ENCODE measurements around the gene HOXD10. TPM values are rescaled to one million over a fixed set of nuclear protein-coding genes. Genes with fewer than 3 reads are reported as not detected.

Gene HOXD10
- total and polyA plus RNA-seq, 12 donors: not detected

DNA sequence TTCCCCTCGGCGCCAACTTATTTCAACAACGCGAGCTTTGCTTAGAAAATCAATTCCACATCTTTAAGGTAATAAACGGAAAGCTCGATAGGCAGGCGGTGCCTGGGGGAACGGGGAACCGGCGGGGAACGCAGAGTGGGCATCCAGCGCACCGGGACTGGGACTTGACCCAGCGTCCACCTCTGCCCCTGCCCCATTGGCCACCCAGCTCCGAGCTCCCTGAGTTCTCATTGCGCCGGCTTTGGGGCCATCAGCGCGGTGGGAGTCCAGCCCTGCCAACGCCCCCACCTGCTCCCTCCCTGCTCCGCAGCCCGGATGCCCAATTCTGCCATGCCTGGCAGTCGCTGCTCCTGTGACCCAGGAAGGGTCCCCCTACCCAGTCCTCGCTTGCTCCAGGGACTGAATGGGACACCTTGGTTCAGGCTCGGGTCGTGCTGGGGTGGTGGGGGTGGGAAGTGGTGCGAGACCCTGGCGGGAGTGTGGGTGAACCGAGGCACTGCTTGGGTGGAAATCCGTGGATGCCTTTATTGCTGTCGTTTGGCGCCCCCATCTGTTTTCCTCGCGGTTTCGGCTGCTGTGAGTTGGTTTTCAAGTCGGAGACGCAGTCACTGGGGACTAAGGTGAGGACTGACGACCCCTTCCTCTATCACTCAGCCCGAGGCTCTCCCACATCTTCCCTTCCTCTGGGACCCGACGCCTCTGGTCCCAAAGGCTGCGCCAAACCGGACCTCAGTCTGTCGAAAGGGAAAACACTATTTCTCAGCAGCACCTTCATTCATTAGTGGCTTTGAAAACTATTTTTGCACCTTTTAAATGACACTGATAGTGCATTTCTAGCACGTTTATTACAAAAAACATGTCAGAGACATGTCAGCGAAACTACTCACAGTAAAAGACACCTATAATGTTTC lies 30.5 kb upstream of the HOXD10 start:
- Histone ChIP-seq H3K27ac (no peak overlapping the region), H3K4me1 (peaks cover 0 to 56% (median 31%) of the 10 kb centered on the region in 9 donors), H3K36me3 (peaks cover 0 to 3% (median 0%) of the 10 kb centered on the region in 9 donors), H3K4me3 (peak overlapping the region in 4 of 10 donors; percentile 12 to 25 (median 16)), H3K9me3 (peaks cover 0 to 5% (median 0%) of the 10 kb centered on the region in 11 donors), H3K27me3 (peaks cover 71 to 100% (median 100%) of the 10 kb centered on the region in 7 donors)
- WGBS, 2 donors: 2 to 3% methylated on average over 46 of the region's 46 CpGs
- intact Hi-C loops (cut with DNase I): loop anchor here in 8 of 10 donors (2.0 to 5.0 kb wide), 7 partner anchors 395 to 774 kb away; no protein-coding TSS in a partner anchor
- ATAC-seq (peak in 6 of 8 donors; percentile 34 to 63 (median 44)), DNase-seq (peak in 1 of 2 donors; percentile 31)
- TF ChIP-seq, protein P1, sequence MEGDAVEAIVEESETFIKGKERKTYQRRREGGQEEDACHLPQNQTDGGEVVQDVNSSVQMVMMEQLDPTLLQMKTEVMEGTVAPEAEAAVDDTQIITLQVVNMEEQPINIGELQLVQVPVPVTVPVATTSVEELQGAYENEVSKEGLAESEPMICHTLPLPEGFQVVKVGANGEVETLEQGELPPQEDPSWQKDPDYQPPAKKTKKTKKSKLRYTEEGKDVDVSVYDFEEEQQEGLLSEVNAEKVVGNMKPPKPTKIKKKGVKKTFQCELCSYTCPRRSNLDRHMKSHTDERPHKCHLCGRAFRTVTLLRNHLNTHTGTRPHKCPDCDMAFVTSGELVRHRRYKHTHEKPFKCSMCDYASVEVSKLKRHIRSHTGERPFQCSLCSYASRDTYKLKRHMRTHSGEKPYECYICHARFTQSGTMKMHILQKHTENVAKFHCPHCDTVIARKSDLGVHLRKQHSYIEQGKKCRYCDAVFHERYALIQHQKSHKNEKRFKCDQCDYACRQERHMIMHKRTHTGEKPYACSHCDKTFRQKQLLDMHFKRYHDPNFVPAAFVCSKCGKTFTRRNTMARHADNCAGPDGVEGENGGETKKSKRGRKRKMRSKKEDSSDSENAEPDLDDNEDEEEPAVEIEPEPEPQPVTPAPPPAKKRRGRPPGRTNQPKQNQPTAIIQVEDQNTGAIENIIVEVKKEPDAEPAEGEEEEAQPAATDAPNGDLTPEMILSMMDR (IDR thresholded peaks at IDR 0.05): peak in 8 of 9 donors; percentile 24 to 63 (median 50)

DNA sequence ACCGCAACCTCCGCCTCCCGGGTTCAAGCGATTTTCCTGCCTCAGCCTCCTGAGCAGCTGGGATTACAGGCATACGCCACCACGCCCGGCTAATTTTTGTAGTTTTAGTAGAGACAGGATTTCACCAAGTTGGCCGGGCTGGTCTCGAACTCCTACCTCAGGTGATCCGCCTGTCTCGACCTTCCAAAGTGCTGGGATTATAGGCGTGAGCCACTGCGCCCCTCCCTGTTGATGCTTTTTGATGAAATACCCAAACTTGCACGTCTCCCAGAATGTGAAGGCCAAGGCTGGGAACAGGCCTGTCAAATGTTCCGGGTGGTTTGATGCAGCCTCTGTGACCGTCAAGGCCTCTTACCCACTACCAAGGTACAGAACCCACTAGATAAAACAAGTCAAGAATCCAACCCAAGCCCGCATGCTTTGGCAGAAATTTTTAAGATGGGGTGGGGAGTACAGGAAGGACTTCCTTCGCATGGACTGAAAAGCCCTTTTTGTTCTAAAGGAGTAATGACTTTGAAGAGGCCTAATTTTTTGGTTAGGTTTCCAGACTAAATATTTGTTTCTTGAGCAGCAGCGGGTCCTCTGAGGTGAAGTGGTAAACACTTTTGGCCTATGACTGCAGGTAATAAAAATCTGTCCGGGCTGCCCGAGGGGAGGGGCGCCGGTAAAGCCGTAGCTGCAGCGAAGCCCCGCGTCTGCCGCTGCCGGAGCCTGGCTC lies 29.1 kb upstream of the HOXD10 start:
- Histone ChIP-seq H3K27me3 (peaks cover 69 to 100% (median 100%) of the 10 kb centered on the region in 7 donors), H3K36me3 (no peaks in the 10 kb centered on the region), H3K27ac (no peak overlapping the region), H3K4me3 (peak overlapping the region in 5 of 10 donors; percentile 5 to 37 (median 28)), H3K4me1 (peaks cover 0 to 44% (median 26%) of the 10 kb centered on the region in 9 donors), H3K9me3 (no peaks in the 10 kb centered on the region)
- intact Hi-C loops (cut with DNase I): loop anchor here in 8 of 10 donors (2.0 to 5.0 kb wide), 7 partner anchors 397 to 775 kb away; no protein-coding TSS in a partner anchor
- 32 to 34% methylated on average over 29 of the region's 29 CpGs for WGBS, 2 donors
- TF ChIP-seq, protein P1 (IDR thresholded peaks at IDR 0.05): no peak
- DNase-seq (no peak), ATAC-seq (no peak)

DNA sequence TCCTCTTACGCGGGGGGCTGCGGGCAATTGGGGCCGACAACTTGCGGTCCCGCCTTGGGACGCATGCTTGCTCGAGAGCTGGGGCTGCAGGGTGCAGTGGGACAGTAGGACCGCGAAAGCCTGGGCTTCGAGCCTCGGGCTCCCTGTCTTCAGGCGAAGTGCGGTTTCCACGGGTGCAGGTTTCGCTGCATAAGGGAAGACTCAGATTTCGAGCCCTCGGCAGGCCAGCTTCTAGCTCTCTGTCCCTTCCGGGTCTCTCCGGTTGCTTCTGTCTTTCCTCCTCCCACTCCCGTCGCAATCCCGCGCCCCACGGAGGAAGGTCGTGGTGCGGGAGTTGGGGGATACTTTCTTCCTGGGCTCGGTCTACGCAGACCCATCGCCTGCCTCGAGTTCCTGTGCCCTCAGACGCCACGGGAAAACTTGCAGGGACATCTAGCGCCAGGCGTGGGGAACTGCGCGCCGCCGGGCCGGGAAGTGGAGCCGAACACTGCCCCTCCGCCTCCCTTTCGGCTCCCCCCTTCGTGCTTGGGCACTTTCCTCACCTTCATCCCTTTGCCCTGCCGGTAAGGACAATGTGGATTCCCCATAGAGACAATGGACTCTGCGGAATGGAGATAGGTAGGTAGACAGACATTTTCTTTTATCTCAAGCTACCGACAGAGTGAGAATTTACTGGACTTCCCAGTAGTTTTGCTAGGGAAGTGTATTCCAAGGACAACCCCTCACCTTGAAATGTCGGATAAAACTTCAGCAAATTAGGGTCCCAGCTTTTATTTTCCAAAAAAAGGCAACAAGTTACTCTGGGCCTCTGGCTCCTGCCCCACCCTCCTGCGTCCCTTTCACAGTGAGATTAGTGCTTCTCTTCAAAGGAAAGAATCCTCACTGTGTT lies 28.3 kb upstream of the HOXD10 start:
- intact Hi-C loops (cut with DNase I): loop anchor here in 8 of 10 donors (2.0 to 5.0 kb wide), 5 partner anchors 397 to 776 kb away; no protein-coding TSS in a partner anchor
- DNase-seq (peak in 1 of 2 donors; percentile 59), ATAC-seq (peak; percentile 32 to 87 (median 78))
- H3K4me3 ChIP-seq: peak overlapping the region in 8 of 10 donors; percentile 5 to 37 (median 26)
- WGBS, 2 donors: 4 to 5% methylated on average over 49 of the region's 49 CpGs
- no peak overlapping the region for H3K27ac ChIP-seq
- H3K36me3 ChIP-seq: no peaks in the 10 kb centered on the region
- TF ChIP-seq, protein P1 (IDR thresholded peaks at IDR 0.05): peak; percentile 54 to 85 (median 69)
- peaks cover 70 to 100% (median 100%) of the 10 kb centered on the region in 7 donors for H3K27me3 ChIP-seq
- no peaks in the 10 kb centered on the region for H3K9me3 ChIP-seq
- H3K4me1 ChIP-seq: peaks cover 0 to 40% (median 28%) of the 10 kb centered on the region in 9 donors

All from heart right ventricle (tissue), 16 donors.